Osteoblast (primary cell): Measurements from ENCODE around the gene PGAP1. TPM values are rescaled to one million over a fixed set of nuclear protein-coding genes. Genes with fewer than 3 reads are reported as not detected.

Source experiments
- DNase-seq: peaks from one replicate; pipeline ENCODE4 v3.0.0; 2011; ENCODE audit warnings: low spot score, mixed read lengths; ENCODE audit not compliant: insufficient read length; ENCODE audit errors: missing footprints
- H2AFZ ChIP-seq: 2 replicates; pipeline ENCODE4 v1.6.0; 2011; ENCODE audit warnings: mild to moderate bottlenecking, low read length
- H3K27ac ChIP-seq: 2 replicates; pipeline ENCODE4 v1.5.1; 2011; ENCODE audit warnings: mild to moderate bottlenecking, low read depth, low read length, moderate library complexity
- H3K27me3 ChIP-seq: 2 replicates; pipeline ENCODE4 v1.6.0; 2012; ENCODE audit warnings: mild to moderate bottlenecking, control low read depth, inconsistent platforms, low read length, moderate library complexity; ENCODE audit not compliant: insufficient read depth
- H3K36me3 ChIP-seq: 2 replicates; pipeline ENCODE4 v1.5.1; 2011; ENCODE audit warnings: mild to moderate bottlenecking, low read length, control low read depth, moderate library complexity; ENCODE audit not compliant: insufficient read depth
- H3K4me1 ChIP-seq: 2 replicates; pipeline ENCODE4 v1.5.1; 2011; ENCODE audit warnings: mild to moderate bottlenecking, low read length, control low read depth, moderate library complexity; ENCODE audit not compliant: insufficient read depth
- H3K4me2 ChIP-seq: 2 replicates; pipeline ENCODE4 v1.6.0; 2011; ENCODE audit warnings: mild to moderate bottlenecking, low read length; ENCODE audit not compliant: insufficient read depth
- H3K4me3 ChIP-seq: fragments of 200-600 bp; sonication (generic); 3 replicates; pipeline ENCODE4 v1.5.1; 2012; ENCODE audit warnings: mild to moderate bottlenecking, low read length, inconsistent platforms; ENCODE audit not compliant: insufficient read depth
- H3K79me2 ChIP-seq: 2 replicates; pipeline ENCODE4 v1.6.0; 2012; ENCODE audit warnings: mild to moderate bottlenecking, low read length, control low read depth, inconsistent platforms; ENCODE audit not compliant: insufficient read depth
- H3K9me3 ChIP-seq: 2 replicates; pipeline ENCODE4 v1.5.1; 2011; ENCODE audit warnings: low read depth, low read length, control low read depth
- H4K20me1 ChIP-seq: 2 replicates; pipeline ENCODE4 v1.6.0; 2012; ENCODE audit warnings: mild to moderate bottlenecking, low read length, control low read depth; ENCODE audit not compliant: insufficient read depth
- CTCF ChIP-seq: IDR thresholded peaks from 2 replicates; pipeline ENCODE4 v1.5.1; 2011; ENCODE audit warnings: mild to moderate bottlenecking, low read depth, low read length, moderate library complexity; ENCODE audit errors: extremely low read depth
- total RNA-seq: library from RNA; depleted of rRNA; stranded (reverse); fragments of >200 nt; gene quantifications from 2 replicates; pipeline ENCODE4 v1.2.3, GENCODE V29; 2012

PGAP1 gene
- total RNA-seq, 1 donor = 7.2 TPM

- Histone ChIP-seq H3K27me3 (no peaks in the 10 kb centered on the region), H3K36me3 (no peaks in the 10 kb centered on the region), H3K4me1 (peaks cover 12% of the 10 kb centered on the region), H3K4me2 (peak overlapping the region; percentile 15), H3K27ac (peak overlapping the region; percentile 43), H3K79me2 (no peaks in the 10 kb centered on the region), H3K9me3 (peaks cover 2% of the 10 kb centered on the region), H4K20me1 (no peaks in the 10 kb centered on the region), H3K4me3 (no peak overlapping the region), H2AFZ (no peak overlapping the region)
- DNase-seq = peak; percentile 68
- no peak for TF ChIP-seq CTCF
Observed at GRCh38 chr2:196823750-196824522, 102.6 kb downstream of the PGAP1 start.

- no peak for TF ChIP-seq CTCF
- no peaks in the 10 kb centered on the region for H3K36me3 ChIP-seq
- H3K27ac ChIP-seq = no peak overlapping the region
- H3K4me2 ChIP-seq = no peak overlapping the region
- H2AFZ ChIP-seq = no peak overlapping the region
- H3K79me2 ChIP-seq = no peaks in the 10 kb centered on the region
- H3K27me3 ChIP-seq = no peaks in the 10 kb centered on the region
- peaks cover 2% of the 10 kb centered on the region for H3K9me3 ChIP-seq
- peak; percentile 3 for DNase-seq
- no peaks in the 10 kb centered on the region for H4K20me1 ChIP-seq
- no peak overlapping the region for H3K4me3 ChIP-seq
- peaks cover 12% of the 10 kb centered on the region for H3K4me1 ChIP-seq
Observed at GRCh38 chr2:196821195-196821594, 105.3 kb downstream of the PGAP1 start.

GRCh38 chr2:196809260-196809659 lies 117.2 kb downstream of the PGAP1 start, which contains the start of gene C2orf66:
C2orf66 (minus strand) TSS chr2:196809355; CDS start chr2:196809336, 19 bp downstream.
- Histone ChIP-seq H3K36me3 (no peaks in the 10 kb centered on the region), H2AFZ (no peak within 1 kb of the TSS), H3K27me3 (peaks cover 3% of the 10 kb centered on the region), H3K4me3 (no peak within 1 kb of the TSS), H3K27ac (no peak within 1 kb of the TSS), H3K4me2 (no peak within 1 kb of the TSS), H3K79me2 (no peaks in the 10 kb centered on the region), H3K4me1 (no peaks in the 10 kb centered on the region), H3K9me3 (no peaks in the 10 kb centered on the region), H4K20me1 (no peaks in the 10 kb centered on the region)
- TF ChIP-seq CTCF = no peak
- DNase-seq = peak; percentile 22

GRCh38 chr2:196808083-196808665 lies 118.3 kb downstream of the PGAP1 start:
- TF ChIP-seq CTCF = no peak
- H3K4me3 ChIP-seq = no peak overlapping the region
- no peak overlapping the region for H3K27ac ChIP-seq
- H2AFZ ChIP-seq = no peak overlapping the region
- H3K36me3 ChIP-seq = no peaks in the 10 kb centered on the region
- H3K27me3 ChIP-seq = peaks cover 3% of the 10 kb centered on the region
- H3K4me2 ChIP-seq = no peak overlapping the region
- no peaks in the 10 kb centered on the region for H3K79me2 ChIP-seq
- no peaks in the 10 kb centered on the region for H3K4me1 ChIP-seq
- H4K20me1 ChIP-seq = no peaks in the 10 kb centered on the region
- no peak for DNase-seq
- no peaks in the 10 kb centered on the region for H3K9me3 ChIP-seq
